ENCODE data around the gene TTC9.

Gene TTC9

DNA sequence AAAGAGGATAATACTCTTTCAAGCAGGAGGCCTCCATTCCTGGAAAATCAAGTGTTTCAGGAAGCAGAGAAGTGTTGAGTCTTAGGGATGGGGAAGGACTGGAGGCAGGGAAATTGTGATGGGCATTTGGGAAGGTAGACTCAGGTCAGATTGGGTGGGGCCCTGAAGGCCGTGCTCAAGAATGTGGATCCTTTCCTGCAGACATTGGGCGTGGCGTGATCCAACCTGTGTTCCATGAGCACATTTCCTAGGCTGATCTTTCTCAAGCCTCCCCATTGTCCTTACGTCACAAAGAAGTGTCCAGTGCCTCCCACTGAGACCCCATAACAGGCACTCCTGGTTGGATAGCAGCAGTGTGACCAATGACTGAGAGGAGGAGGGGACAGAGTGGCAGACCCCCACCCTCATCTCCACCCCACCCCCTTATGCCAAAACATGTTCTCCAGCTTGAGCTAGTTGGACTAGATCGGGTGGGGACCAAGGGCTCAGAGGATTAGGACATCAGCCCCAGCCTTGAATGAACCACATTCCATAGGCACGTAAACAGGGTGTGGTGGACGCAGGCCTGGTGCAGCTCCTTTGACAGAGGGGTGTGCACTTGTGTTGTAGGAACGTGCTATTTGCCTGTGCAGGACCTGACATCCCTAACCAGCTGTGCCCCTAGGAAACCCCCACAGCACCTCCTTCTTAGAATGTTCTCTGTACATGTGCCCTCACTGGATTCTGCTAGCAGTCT is 76.8 kb downstream of the TTC9 start:
- DNase-seq, result no peak

DNA sequence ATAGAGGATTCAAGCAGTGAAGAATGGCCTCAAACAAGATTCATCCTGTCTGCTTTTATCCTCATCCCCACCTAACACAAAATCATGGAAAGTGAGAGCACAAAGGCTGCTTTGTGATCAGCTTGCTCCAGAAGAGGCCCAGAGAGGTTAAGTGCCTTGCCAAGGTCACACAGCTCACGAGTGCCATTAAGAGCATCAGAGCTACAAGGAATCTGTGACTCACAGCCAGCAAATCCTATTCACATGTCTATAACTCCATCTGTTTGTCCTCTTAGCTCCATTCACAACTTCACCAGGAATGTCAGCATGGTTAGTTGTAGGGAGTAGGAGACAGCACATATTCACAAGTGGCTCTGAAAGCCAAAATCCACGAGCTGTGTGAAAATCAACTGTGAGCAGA is 79.8 kb downstream of the TTC9 start:
- no peak for DNase-seq

DNA sequence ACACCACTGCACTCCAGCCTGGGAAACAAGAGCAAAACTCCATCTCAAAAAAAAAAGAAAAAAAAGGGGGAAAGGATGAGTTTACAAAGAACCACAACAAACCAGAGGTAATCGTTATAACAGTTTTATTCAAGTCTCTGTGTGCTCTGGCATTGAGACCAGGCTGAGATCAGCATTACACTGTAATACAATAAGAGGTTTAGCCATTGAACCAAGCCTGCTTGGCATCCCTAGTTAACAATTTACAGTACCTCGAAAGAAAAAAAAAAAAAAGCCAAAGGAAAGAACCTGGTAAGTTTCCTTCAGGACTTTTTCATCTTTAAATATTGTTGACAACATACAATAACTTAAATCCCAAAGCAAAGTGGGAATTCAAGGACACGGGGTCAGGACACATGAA is 80.7 kb downstream of the TTC9 start:
- DNase-seq, result no peak

DNA sequence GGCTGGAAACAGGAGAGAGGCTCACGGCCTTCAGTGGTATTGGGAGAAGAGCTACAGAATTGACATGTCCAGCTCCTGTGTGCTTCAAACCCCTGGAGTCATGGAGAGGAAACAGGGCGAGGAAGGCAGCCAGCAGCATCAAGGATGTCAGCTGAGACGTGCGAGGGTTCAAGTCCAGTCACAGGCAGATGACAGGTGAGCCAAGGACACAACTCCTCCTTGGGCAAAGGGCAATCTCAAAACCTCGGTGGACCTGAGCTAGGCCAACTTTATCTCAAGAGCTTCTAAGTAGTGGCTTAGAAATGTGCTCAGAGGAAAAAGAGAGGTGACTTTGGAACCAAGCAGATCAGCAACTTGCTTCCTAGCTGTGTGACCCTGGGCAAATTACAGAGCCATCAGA is 81.6 kb downstream of the TTC9 start:
- DNase-seq, result no peak

DNA sequence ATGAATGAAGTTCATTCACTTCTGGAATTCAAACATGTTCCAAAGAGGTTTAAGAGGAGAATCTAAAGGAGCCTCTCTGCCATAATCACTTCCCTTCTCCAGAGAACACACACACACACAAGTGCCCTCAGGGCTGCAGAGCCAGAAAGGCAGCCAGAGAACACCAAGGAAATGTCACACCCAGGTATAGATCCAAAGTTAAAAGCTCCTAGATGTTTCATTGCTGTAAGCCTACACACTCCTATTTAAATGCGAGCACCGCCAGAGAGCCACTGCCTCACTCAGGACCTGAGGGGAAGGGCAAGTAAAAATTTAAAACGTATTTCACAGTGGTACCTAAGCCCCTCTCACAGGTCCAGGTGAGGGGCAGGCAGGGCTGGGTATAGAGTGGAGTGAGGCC is 82.4 kb downstream of the TTC9 start:
- no peak for DNase-seq

DNA sequence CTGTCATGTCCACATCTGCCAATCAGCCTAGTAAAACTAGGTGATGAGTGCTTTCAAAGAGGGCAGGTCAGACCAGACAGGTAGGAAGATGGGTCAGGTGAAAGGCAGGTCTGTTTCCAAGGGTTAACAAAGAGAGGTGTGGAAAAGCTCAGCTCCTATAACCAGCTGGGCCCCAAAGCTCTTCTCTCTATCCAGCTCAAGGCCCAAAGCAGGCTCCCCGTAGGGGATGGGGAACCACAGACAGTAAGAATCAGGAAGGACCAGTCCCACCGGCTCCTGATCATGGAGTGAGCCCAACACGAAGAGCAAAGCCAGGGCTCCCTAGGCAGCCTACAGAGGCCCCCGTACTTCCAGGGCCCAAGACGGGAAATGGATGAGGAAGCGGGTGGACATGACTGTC is 83.2 kb downstream of the TTC9 start:
- no peak for DNase-seq

All from MV-4-11 (cell line).